Pancreas (tissue), 10 donors: Measurements from ENCODE around the gene ATP2C2. TPM values are rescaled to one million over a fixed set of nuclear protein-coding genes. Genes with fewer than 3 reads are reported as not detected.
"Not testable (repeated sequence)": the region's sequence is repeated elsewhere in the genome, so short reads cannot be mapped to it uniquely, and the experiment has no call there.

Experiments used
- ATAC-seq, 4 donors: fragments of 200-7000 bp; cut with Tn5 transposase; one replicate each; pipeline versions ENCODE4 v1.8.0 to v1.9.1; 2020; ENCODE audit warnings: mild to moderate bottlenecking in 4 of 4, moderate library complexity in 4 of 4
- DNase-seq, 6 donors: peaks; one replicate each; pipeline ENCODE4 v3.0.0-alpha.2; 2020
- FAIRE-seq: peaks from 2 replicates; lab custom pipeline; 2012; peaks lifted over from hg19 to GRCh38; lab: Jason Lieb, UNC
- H3K27ac ChIP-seq, 4 donors: fragments of 200-600 bp; sonication (generic); 1 replicate in 3 of 4; 2 replicates in 1 of 4; pipeline versions ENCODE4 v1.5.0 to v1.8.0; 2020
- H3K27me3 ChIP-seq, 4 donors: fragments of 200-600 bp; one replicate each; pipeline ENCODE4 v1.8.0; 2021
- H3K36me3 ChIP-seq, 3 donors: fragments of 200-600 bp; sonication (generic) in 1 of 3; one replicate each; pipeline versions ENCODE4 v1.5.0 to v1.8.0; 2020 to 2021
- H3K4me1 ChIP-seq, 3 donors: fragments of 200-600 bp; one replicate each; pipeline ENCODE4 v1.8.0; 2021
- H3K4me3 ChIP-seq, 4 donors: fragments of 200-600 bp; sonication (generic) in 2 of 4; one replicate each; pipeline versions ENCODE4 v1.5.0 to v1.8.0; 2020 to 2021
- H3K9me3 ChIP-seq, 4 donors: fragments of 200-600 bp; one replicate each; pipeline ENCODE4 v1.8.0; 2021
- CTCF ChIP-seq, 4 donors: fragments of 200-600 bp; sonication (generic) in 3 of 4; IDR thresholded peaks; one replicate each; pipeline versions ENCODE4 v1.5.0 to v1.8.0; 2021; ENCODE audit warnings: antibody characterized with exemption in 4 of 4
- WGBS, 2 donors: extraction: QIAGEN DNeasy Blood & Tissue Kit; methylation state at CpG; one replicate each; pipeline ENCODE4 v1.1.7; 2013; 5-methylcytosine and 5-hydroxymethylcytosine counted together
- intact Hi-C, 3 donors: fragments of 100-400 bp; cut with DNase I; formaldehyde crosslinking; loops; one replicate each; pipeline versions ENCODE4 v1.11.1 to v1.14.2; 2022
- polyA plus RNA-seq, 2 donors: library from polyadenylated mRNA; stranded (reverse); fragments of 200-250 nt; gene quantifications; one replicate each; pipeline ENCODE4 v1.2.3, GENCODE V29; 2013
- total RNA-seq, 6 donors: library from RNA; stranded (reverse); fragmentation: NEBNext Ultra II Directional in 4 of 6; extraction: Animal tissue kit (Norgen Biotek cat#: 25700) in 4 of 6; gene quantifications; one replicate each; pipeline versions ENCODE4 v1.2.1 to v1.2.4, GENCODE V29; 2021 to 2023
- donor health status: healthy with polysubstance abuse.
- donor health status: DM: no; HTN: no; CAD: no; lungs with moderate emphysema.
- donor health status: DM: no; HTN: no; CAD: no.
- donor health status: control.
- donor health status: control.
- donor health status: Bipolar disorder and iron deficiency.
- donor health status: DM: yes; HTN: yes; CAD: no.
- donor health status: DM: no; HTN: no; CAD: no.
- donor health status: DM: no; HTN: no; CAD: no.
- donor health status: DM: yes; HTN: yes; CAD: no.

The ATP2C2 gene
- total and polyA plus RNA-seq, 8 donors: 0.47 to 6.3 (median 2.2) TPM

GRCh38 chr16:84419730-84420129 is 51.4 kb downstream of the ATP2C2 start:
- H3K4me1 ChIP-seq: no peaks in the 10 kb centered on the region
- no peak for ATAC-seq
- intact Hi-C loops: no loop called here
- no peaks in the 10 kb centered on the region for H3K9me3 ChIP-seq
- H3K36me3 ChIP-seq: no peaks in the 10 kb centered on the region
- 77 to 83% methylated on average over 8 of the region's 8 CpGs for WGBS, 2 donors
- H3K27ac ChIP-seq: no peak overlapping the region
- DNase-seq: peak in 1 of 6 donors; percentile 16
- no peaks in the 10 kb centered on the region for H3K27me3 ChIP-seq
- FAIRE-seq: no peak
- no peak overlapping the region for H3K4me3 ChIP-seq
- TF ChIP-seq CTCF (IDR thresholded peaks at IDR 0.05): no peak

- DNase-seq, H3K27me3 ChIP-seq, H3K27ac ChIP-seq, H3K9me3 ChIP-seq, H3K4me3 ChIP-seq, intact Hi-C loops, H3K4me1 ChIP-seq, FAIRE-seq, ATAC-seq, H3K36me3 ChIP-seq: not testable (repeated sequence)
- 63 to 65% methylated on average over 6 of the region's 6 CpGs for WGBS, 2 donors
These were observed 52.2 kb downstream of the ATP2C2 start for GRCh38 chr16:84420556-84420955.

GRCh38 chr16:84421081-84421937 is 53.0 kb downstream of the ATP2C2 start:
- no peaks in the 10 kb centered on the region for H3K9me3 ChIP-seq
- TF ChIP-seq CTCF (IDR thresholded peaks at IDR 0.05): no peak
- ATAC-seq: no peak
- WGBS, 2 donors: 86 to 87% methylated on average over 21 of the region's 21 CpGs
- H3K27me3 ChIP-seq: no peaks in the 10 kb centered on the region
- DNase-seq: peak in 1 of 6 donors; percentile 23
- H3K27ac ChIP-seq: no peak overlapping the region
- H3K4me3 ChIP-seq: no peak overlapping the region
- intact Hi-C loops: no loop called here
- H3K4me1 ChIP-seq: no peaks in the 10 kb centered on the region
- no peaks in the 10 kb centered on the region for H3K36me3 ChIP-seq
- no peak for FAIRE-seq

GRCh38 chr16:84421938-84422220 is 53.5 kb downstream of the ATP2C2 start:
- TF ChIP-seq CTCF (IDR thresholded peaks at IDR 0.05): no peak
- H3K9me3 ChIP-seq: no peaks in the 10 kb centered on the region
- 66 to 69% methylated on average over 4 of the region's 4 CpGs for WGBS, 2 donors
- no peak overlapping the region for H3K4me3 ChIP-seq
- intact Hi-C loops: no loop called here
- H3K27me3 ChIP-seq: no peaks in the 10 kb centered on the region
- no peak overlapping the region for H3K27ac ChIP-seq
- ATAC-seq: no peak
- no peak for FAIRE-seq
- no peak for DNase-seq
- H3K36me3 ChIP-seq: no peaks in the 10 kb centered on the region
- H3K4me1 ChIP-seq: no peaks in the 10 kb centered on the region

DNA sequence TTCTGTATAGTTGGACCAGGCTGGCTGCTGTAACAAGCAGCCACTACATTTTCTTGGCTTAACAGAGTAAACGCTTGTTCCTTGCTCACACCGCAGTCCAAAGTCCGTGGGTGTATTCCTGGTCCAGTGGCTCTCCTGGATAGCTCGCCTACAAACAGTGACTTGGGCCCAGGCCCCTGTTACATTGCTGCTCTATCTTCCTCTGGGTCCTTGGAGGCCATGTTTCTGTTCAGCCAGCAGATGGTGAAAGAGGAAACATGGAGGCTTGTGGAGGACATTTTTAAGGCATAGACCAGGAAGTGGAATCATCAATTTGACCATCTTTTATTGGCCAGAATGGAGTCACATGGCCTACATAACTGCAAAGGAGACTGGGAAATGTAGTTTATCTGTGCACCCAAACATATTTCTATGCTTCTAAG is 55.1 kb downstream of the ATP2C2 start:
- Histone ChIP-seq H3K36me3 (no peaks in the 10 kb centered on the region), H3K4me3 (no peak overlapping the region), H3K9me3 (no peaks in the 10 kb centered on the region), H3K4me1 (no peaks in the 10 kb centered on the region), H3K27me3 (no peaks in the 10 kb centered on the region), H3K27ac (no peak overlapping the region)
- WGBS, 2 donors: 90% methylated on average over 4 of the region's 4 CpGs
- intact Hi-C loops: no loop called here
- TF ChIP-seq CTCF (IDR thresholded peaks at IDR 0.05): no peak
- ATAC-seq: no peak
- FAIRE-seq: no peak
- peak in 1 of 6 donors; percentile 26 for DNase-seq
